Naive thymus-derived CD4-positive, alpha-beta T cell (primary cell): ENCODE results near the gene ODAD3. TPM values are rescaled to one million over a fixed set of nuclear protein-coding genes. Genes with fewer than 3 reads are reported as not detected.

Source experiments
- ATAC-seq: fragments of 150-1000 bp; cut with Tn5 transposase; 2 replicates; pipeline ENCODE4 v1.10.0; 2021; ENCODE audit warnings: mild to moderate bottlenecking, moderate library complexity
- CTCF ChIA-PET: fragments of 350-600 bp; sonication (Branson Sonifier 250); formaldehyde crosslinking; loops from one replicate; lab custom pipeline; 2021; ENCODE audit warnings: antibody characterized with exemption; lab: Charles Lee
- POLR2A ChIA-PET: fragments of 350-600 bp; sonication (Branson Sonifier 250); formaldehyde crosslinking; loops from one replicate; lab custom pipeline; 2021; ENCODE audit warnings: antibody characterized with exemption, inconsistent platforms; lab: Charles Lee
- DNase-seq, 9 donors: peaks; one replicate each; pipeline versions ENCODE4 v3.0.0 to v3.0.0-alpha.2; 2020 to 2022; ENCODE audit warnings: mixed read lengths in 1 of 9
- H3K27ac ChIP-seq: one replicate; pipeline ENCODE4 v1.7.0; 2013; ENCODE audit warnings: mild to moderate bottlenecking, low read depth, low read length, moderate library complexity
- H3K27me3 ChIP-seq, 2 donors: one replicate each; pipeline ENCODE4 v1.7.0; 2013; ENCODE audit warnings: low read length in 2 of 2, mild to moderate bottlenecking in 2 of 2, moderate library complexity in 2 of 2; ENCODE audit not compliant: control insufficient read depth in 2 of 2, insufficient read depth in 2 of 2
- H3K36me3 ChIP-seq, 3 experiments: 1 replicate in 2 of 3; 2 replicates in 1 of 3; pipeline ENCODE4 v1.7.0; 2013; ENCODE audit warnings: low read length in 3 of 3, mild to moderate bottlenecking in 3 of 3, moderate library complexity in 1 of 3; ENCODE audit not compliant: insufficient read depth in 3 of 3, control insufficient read depth in 2 of 3
- H3K4me1 ChIP-seq, 2 donors: one replicate each; pipeline ENCODE4 v1.7.0; 2013; ENCODE audit warnings: low read length in 2 of 2, mild to moderate bottlenecking in 2 of 2, moderate library complexity in 1 of 2; ENCODE audit not compliant: control insufficient read depth in 2 of 2, insufficient read depth in 2 of 2
- H3K4me3 ChIP-seq: 2 replicates; pipeline ENCODE4 v1.7.0; 2013; ENCODE audit warnings: mild to moderate bottlenecking, low read length
- H3K9me3 ChIP-seq, 3 experiments: 1 replicate in 2 of 3; 2 replicates in 1 of 3; pipeline ENCODE4 v1.7.0; 2013; ENCODE audit warnings: low read length in 3 of 3; ENCODE audit not compliant: control insufficient read depth in 2 of 3
- H3K27ac Mint-ChIP-seq, 9 donors: one replicate each; pipeline ENCODE4 v1.8.0; 2020 to 2022; ENCODE audit warnings: mixed read lengths in 9 of 9, mild to moderate bottlenecking in 8 of 9, moderate library complexity in 5 of 9, inconsistent platforms in 2 of 9
- H3K27me3 Mint-ChIP-seq, 5 donors: one replicate each; pipeline ENCODE4 v1.8.0; 2021 to 2022; ENCODE audit warnings: mixed read lengths in 5 of 5, mild to moderate bottlenecking in 1 of 5
- H3K36me3 Mint-ChIP-seq, 5 donors: one replicate each; pipeline ENCODE4 v1.8.0; 2020 to 2022; ENCODE audit warnings: mixed read lengths in 5 of 5, mild to moderate bottlenecking in 3 of 5, inconsistent platforms in 1 of 5
- H3K4me1 Mint-ChIP-seq, 7 donors: one replicate each; pipeline ENCODE4 v1.8.0; 2020 to 2022; ENCODE audit warnings: mixed read lengths in 7 of 7, mild to moderate bottlenecking in 3 of 7, inconsistent platforms in 1 of 7
- H3K4me3 Mint-ChIP-seq, 10 donors: one replicate each; pipeline ENCODE4 v1.8.0; 2020 to 2022; ENCODE audit warnings: mild to moderate bottlenecking in 10 of 10, mixed read lengths in 10 of 10, moderate library complexity in 6 of 10, inconsistent platforms in 2 of 10
- H3K9me3 Mint-ChIP-seq, 11 donors: one replicate each; pipeline ENCODE4 v1.8.0; 2020 to 2022; ENCODE audit warnings: mixed read lengths in 11 of 11, mild to moderate bottlenecking in 4 of 11, inconsistent platforms in 1 of 11, moderate library complexity in 1 of 11
- intact Hi-C, 2 donors: fragments of 100-400 bp; cut with micrococcal nuclease; formaldehyde crosslinking; loops; one replicate each; pipeline ENCODE4 v1.15.1; 2023
- polyA plus RNA-seq, 2 donors: library from polyadenylated mRNA; unstranded; fragments of 300-500 nt; fragmentation: Illumina TruSeq; gene quantifications; one replicate each; pipeline ENCODE4 v1.2.3, GENCODE V29; 2021
- total RNA-seq, 6 experiments: library from RNA in 5 of 6; stranded (reverse) in 5 of 6; gene quantifications; 1 replicate in 5 of 6; 2 replicates in 1 of 6; pipeline ENCODE4 v1.2.3 and lab custom pipeline; 2021 to 2026

Gene ODAD3
- total and polyA plus RNA-seq, 7 experiments from 2014 or later, result not detected

DNA sequence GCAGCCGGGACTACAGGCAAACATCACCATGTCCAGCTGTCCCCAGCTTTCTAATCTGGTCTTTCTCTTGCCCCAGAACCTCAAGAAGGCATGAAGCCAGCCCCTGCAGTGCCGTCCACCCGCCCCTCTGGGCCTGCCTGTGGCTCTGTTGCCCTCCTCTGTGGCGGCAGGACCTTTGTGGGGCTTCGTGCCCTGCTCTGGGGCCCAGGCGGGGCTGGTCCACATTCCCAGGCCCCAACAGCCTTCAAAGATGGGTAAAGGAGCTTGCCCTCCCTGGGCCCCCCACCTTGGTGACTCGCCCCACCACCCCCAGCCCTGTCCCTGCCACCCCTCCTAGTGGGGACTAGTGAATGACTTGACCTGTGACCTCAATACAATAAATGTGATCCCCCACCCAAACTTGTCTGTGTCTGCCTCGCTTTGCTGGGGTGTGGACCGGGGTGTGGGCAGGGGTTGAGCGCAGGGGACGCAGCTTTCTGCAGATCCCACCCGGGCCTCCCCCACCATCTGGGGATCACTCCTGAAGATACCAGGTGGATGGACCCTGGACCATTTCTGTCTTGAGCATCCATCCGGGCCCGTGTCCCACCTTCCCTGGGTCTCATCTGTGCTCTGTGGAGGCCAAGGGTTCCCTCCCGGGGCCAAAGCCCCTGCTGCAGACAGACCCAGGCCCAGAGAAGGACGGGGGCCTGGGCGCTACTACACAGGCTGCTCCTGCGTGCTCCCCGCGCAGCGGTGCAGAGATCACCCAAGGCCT, 15.8 kb upstream of the ODAD3 start:
- DNase-seq (no peak), ATAC-seq (no peak)
- POLR2A ChIA-PET, result no interaction called here
- Histone ChIP-seq H3K9me3 (no peaks in the 10 kb centered on the region), H3K4me3 (no peak overlapping the region), H3K36me3 (peaks cover 0 to 38% (median 0%) of the 10 kb centered on the region in 3 experiments), H3K4me1 (no peaks in the 10 kb centered on the region), H3K27me3 (no peaks in the 10 kb centered on the region), H3K27ac (no peak overlapping the region)
- Mint-ChIP-seq H3K9me3 (peaks cover 0 to 2% (median 0%) of the 10 kb centered on the region in 11 donors), H3K27me3 (no peaks in the 10 kb centered on the region), H3K36me3 (peaks cover 0 to 2% (median 0%) of the 10 kb centered on the region in 5 donors), H3K4me3 (no peak overlapping the region), H3K4me1 (peaks cover 0 to 3% (median 0%) of the 10 kb centered on the region in 7 donors), H3K27ac (no peak overlapping the region)
- intact Hi-C loops, result loop anchor here in 1 of 2 donors (5.0 kb wide), 1 partner anchor 137 kb away; no protein-coding TSS in a partner anchor
- CTCF ChIA-PET, result interaction anchor here (0.6 kb wide), 2 partner anchors 68 to 155 kb away, joined by 4 to 5 read pairs; partner anchors contain the start of gene TSPAN16

DNA sequence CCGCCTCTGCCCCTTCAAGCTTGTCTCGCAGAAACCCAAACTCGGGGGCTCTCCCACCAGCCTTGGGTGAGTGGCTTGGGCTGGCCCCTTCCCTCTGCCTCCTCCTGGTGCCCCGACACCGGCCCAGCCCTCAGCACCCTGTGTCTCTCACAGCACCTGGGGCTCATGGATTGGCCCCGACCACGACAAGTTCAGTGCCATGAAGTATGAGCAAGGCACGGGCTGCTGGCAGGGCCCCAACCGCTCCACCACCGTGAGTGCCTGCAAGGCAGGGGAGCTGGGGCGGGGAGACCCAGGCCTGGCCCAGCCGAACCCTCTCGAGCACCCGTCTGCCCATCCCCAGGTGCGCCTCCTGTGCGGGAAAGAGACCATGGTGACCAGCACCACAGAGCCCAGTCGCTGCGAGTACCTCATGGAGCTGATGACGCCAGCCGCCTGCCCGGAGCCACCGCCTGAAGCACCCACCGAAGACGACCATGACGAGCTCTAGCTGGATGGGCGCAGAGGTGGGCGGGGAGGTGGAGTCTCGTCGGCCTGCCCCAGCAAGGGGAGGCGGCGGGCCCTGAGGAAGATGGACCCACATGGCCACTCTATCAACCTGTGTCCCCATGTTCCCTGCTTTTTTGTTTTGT, 14.1 kb upstream of the ODAD3 start:
- intact Hi-C loops, result no loop called here
- Histone ChIP-seq H3K4me1 (no peaks in the 10 kb centered on the region), H3K9me3 (no peaks in the 10 kb centered on the region), H3K27me3 (no peaks in the 10 kb centered on the region), H3K4me3 (no peak overlapping the region), H3K27ac (no peak overlapping the region), H3K36me3 (peaks cover 0 to 55% (median 7%) of the 10 kb centered on the region in 3 experiments)
- ChIA-PET CTCF (interaction anchor here (1.5 kb wide), 1 partner anchor 67 kb away, joined by 5 read pairs; no protein-coding TSS in a partner anchor), POLR2A (interaction anchor here (1.0 to 1.4 kb wide), 2 partner anchors 19 to 68 kb away, joined by 3 read pairs; no protein-coding TSS in a partner anchor)
- H3K27ac Mint-ChIP-seq, result no peak overlapping the region
- peaks cover 0 to 3% (median 0%) of the 10 kb centered on the region in 7 donors for H3K4me1 Mint-ChIP-seq
- ATAC-seq (no peak), DNase-seq (no peak)
- H3K9me3 Mint-ChIP-seq, result peaks cover 0 to 2% (median 0%) of the 10 kb centered on the region in 11 donors
- peaks cover 0 to 2% (median 0%) of the 10 kb centered on the region in 5 donors for H3K36me3 Mint-ChIP-seq
- no peaks in the 10 kb centered on the region for H3K27me3 Mint-ChIP-seq
- H3K4me3 Mint-ChIP-seq, result no peak overlapping the region

DNA sequence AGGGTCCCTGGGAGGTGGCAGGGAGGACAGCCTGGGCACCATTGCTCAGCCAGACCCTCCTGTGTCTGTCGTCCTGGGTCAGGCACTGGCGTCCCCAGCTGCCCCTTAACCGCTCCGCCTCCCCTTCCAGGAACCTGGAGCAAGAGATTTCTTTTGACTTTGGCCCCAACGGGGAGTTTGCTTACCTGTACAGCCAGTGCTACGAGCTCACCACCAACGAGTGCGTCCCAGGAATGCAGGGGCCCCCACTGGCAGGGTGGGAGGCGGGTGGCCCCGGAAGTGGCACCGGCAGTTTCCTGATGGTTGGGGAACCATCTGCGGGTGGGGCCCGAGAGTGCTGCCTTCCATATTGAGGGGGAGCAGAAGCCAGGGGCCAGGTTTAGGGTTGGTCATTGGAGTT, 13.5 kb upstream of the ODAD3 start:
- Mint-ChIP-seq H3K9me3 (peaks cover 0 to 2% (median 0%) of the 10 kb centered on the region in 11 donors), H3K4me1 (peaks cover 0 to 2% (median 0%) of the 10 kb centered on the region in 7 donors), H3K4me3 (no peak overlapping the region), H3K27me3 (no peaks in the 10 kb centered on the region), H3K36me3 (peaks cover 0 to 3% (median 0%) of the 10 kb centered on the region in 5 donors), H3K27ac (no peak overlapping the region)
- ChIA-PET POLR2A (interaction anchor here (0.9 to 1.0 kb wide), 2 partner anchors 19 to 73 kb away, joined by 3 to 4 read pairs; partner anchors contain the start of gene SWSAP1), CTCF (interaction anchor here (1.5 kb wide), 1 partner anchor 67 kb away, joined by 5 read pairs; no protein-coding TSS in a partner anchor)
- H3K27ac ChIP-seq, result no peak overlapping the region
- no peaks in the 10 kb centered on the region for H3K9me3 ChIP-seq
- ATAC-seq, result no peak
- H3K36me3 ChIP-seq, result peaks cover 0 to 61% (median 9%) of the 10 kb centered on the region in 3 experiments
- intact Hi-C loops, result no loop called here
- DNase-seq, result no peak
- H3K4me1 ChIP-seq, result no peaks in the 10 kb centered on the region
- no peaks in the 10 kb centered on the region for H3K27me3 ChIP-seq
- H3K4me3 ChIP-seq, result no peak overlapping the region

DNA sequence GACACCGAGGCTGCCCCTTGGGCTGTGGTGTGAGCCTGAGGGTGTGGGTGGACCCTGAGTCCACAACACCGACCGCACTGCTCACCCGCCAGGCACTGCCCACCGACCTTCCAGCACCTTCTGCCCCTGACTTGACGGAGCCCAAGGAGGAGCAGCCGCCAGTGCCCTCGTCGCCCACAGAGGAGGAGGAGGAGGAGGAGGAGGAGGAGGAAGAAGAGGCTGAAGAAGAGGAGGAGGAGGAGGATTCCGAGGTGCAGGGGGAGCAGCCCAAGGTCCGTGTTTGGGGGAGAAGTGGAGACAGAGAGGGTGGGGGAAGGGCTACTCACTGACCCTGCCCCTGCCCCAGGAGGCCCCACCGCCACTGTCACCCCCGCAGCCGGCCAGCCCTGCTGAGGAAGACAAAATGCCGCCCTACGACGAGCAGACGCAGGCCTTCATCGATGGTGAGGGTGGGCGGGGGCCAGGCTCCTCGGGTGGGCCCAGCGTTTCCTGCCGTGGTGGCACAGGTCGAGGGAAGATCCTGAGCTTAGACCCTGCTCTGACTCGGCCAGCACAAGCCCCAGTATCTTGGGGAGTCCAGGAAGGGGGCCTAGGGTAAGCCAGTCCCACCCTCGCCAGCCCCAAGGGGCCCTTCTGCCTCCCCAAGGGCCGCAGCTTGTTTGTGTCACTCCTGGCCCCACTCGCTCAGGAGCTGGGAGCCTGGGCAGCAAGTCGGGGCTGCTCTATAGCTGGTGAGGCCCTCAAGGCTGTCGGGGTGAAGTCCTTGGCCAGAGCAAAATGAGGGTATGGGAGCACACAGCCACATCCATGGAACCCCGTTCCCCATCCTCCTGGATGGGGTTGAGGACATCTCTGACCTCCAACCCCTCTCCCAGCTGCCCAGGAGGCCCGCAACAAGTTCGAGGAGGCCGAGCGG, 12.7 kb upstream of the ODAD3 start:
- intact Hi-C loops, result loop anchor here in 1 of 2 donors (2.0 kb wide), 1 partner anchor 67 kb away; no protein-coding TSS in a partner anchor

DNA sequence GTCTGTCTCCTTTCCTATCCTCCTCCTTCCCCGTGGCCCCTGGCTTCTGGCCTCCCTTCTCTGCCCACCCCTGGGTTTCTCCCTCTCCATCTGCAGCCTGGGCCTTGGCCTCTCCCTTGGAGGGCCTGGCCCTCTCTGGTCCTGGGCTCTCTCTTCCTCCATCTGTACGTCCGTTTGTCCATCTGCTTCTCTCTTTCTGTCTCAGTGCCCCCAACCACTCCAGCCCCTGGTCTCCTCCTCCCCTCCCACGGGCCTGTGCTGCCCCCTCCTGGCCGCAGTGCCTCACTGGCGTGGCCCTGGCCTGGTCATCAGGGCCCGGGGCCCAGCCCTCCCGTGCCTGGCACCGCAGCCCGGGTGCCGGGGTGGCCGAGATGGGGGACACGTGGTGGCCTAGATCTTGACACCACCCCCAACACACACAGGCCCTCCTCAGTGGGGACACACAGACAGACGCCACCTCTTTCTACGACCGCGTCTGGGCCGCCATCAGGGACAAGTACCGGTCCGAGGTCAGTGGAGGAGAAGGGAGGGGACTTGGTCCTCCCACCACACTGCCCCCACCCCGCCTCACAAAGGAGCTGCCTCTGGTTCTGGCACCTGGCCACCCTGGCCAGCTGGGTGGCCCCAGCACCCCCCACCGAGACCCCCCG, 11.9 kb upstream of the ODAD3 start:
- peaks cover 0 to 5% (median 3%) of the 10 kb centered on the region in 7 donors for H3K4me1 Mint-ChIP-seq
- peak in 7 of 9 donors; percentile 26 to 61 (median 44) for DNase-seq
- intact Hi-C loops, result loop anchor here (1.0 to 2.0 kb wide), 2 partner anchors 66 to 153 kb away; no protein-coding TSS in a partner anchor
- no peak overlapping the region for H3K27ac ChIP-seq
- H3K27me3 ChIP-seq, result no peaks in the 10 kb centered on the region
- H3K36me3 Mint-ChIP-seq, result peaks cover 3 to 9% (median 5%) of the 10 kb centered on the region in 5 donors
- no peaks in the 10 kb centered on the region for H3K9me3 ChIP-seq
- ChIA-PET POLR2A (interaction anchor here (0.6 kb wide), 1 partner anchor 25 kb away, joined by 3 read pairs; no protein-coding TSS in a partner anchor), CTCF (interaction anchor here (0.6 kb wide), 1 partner anchor 84 kb away, joined by 3 read pairs; no protein-coding TSS in a partner anchor)
- ATAC-seq, result peak; percentile 80
- H3K36me3 ChIP-seq, result peaks cover 0 to 73% (median 9%) of the 10 kb centered on the region in 3 experiments
- H3K4me1 ChIP-seq, result no peaks in the 10 kb centered on the region
- no peaks in the 10 kb centered on the region for H3K9me3 Mint-ChIP-seq
- H3K27ac Mint-ChIP-seq, result peak overlapping the region in 1 of 9 donors; percentile 36
- H3K4me3 ChIP-seq, result no peak overlapping the region
- no peaks in the 10 kb centered on the region for H3K27me3 Mint-ChIP-seq
- no peak overlapping the region for H3K4me3 Mint-ChIP-seq

More for the DNA sequence above, 12.7 kb upstream of the ODAD3 start:
- CTCF ChIA-PET, result interaction anchor here (0.6 to 1.5 kb wide), 2 partner anchors 66 to 510 kb away, joined by 3 to 5 read pairs; no protein-coding TSS in a partner anchor
- H3K36me3 ChIP-seq, result peaks cover 0 to 65% (median 9%) of the 10 kb centered on the region in 3 experiments
- ATAC-seq (no peak), DNase-seq (no peak)
- Mint-ChIP-seq H3K4me1 (peaks cover 0 to 2% (median 0%) of the 10 kb centered on the region in 7 donors), H3K27me3 (no peaks in the 10 kb centered on the region), H3K36me3 (peaks cover 0 to 3% (median 0%) of the 10 kb centered on the region in 5 donors), H3K9me3 (peaks cover 0 to 2% (median 0%) of the 10 kb centered on the region in 11 donors), H3K27ac (no peak overlapping the region), H3K4me3 (no peak overlapping the region)
- H3K4me1 ChIP-seq, result no peaks in the 10 kb centered on the region
- no peaks in the 10 kb centered on the region for H3K9me3 ChIP-seq
- H3K4me3 ChIP-seq, result no peak overlapping the region
- POLR2A ChIA-PET, result interaction anchor here (0.9 kb wide), 1 partner anchor 73 kb away, joined by 4 read pairs; the partner anchor contains the start of gene SWSAP1
- H3K27me3 ChIP-seq, result no peaks in the 10 kb centered on the region
- no peak overlapping the region for H3K27ac ChIP-seq
